Stimulated activated CD4-positive, alpha-beta T cell treated with anti-CD3 and anti-CD28 coated beads, Interleukin-12 subunit alpha, Interleukin-12 subunit beta, amount 100 ng/mL, for 24 hours (primary cell): ENCODE data around the gene CHRD.

Experiments used
- DNase-seq, 2 experiments: peaks; one replicate each; pipeline ENCODE4 v3.0.0-alpha.2; 2020; ENCODE audit warnings: low read depth in 2 of 2

The CHRD gene

GRCh38 chr3:184346480-184347190, 33.2 kb upstream of the CHRD start:
- no peak for DNase-seq

GRCh38 chr3:184347321-184348056, 32.4 kb upstream of the CHRD start:
- no peak for DNase-seq

GRCh38 chr3:184348057-184348382, 31.8 kb upstream of the CHRD start:
- DNase-seq, result no peak

- DNase-seq, result no peak
Observed at GRCh38 chr3:184349563-184350470, 30.0 kb upstream of the CHRD start.

- no peak for DNase-seq
Observed at GRCh38 chr3:184350618-184351017, 29.2 kb upstream of the CHRD start.

- DNase-seq, result no peak
Observed at GRCh38 chr3:184351511-184352148, 28.2 kb upstream of the CHRD start.

- DNase-seq, result no peak
Observed at GRCh38 chr3:184352149-184352785, 27.6 kb upstream of the CHRD start.

GRCh38 chr3:184352897-184353545, 26.8 kb upstream of the CHRD start:
- no peak for DNase-seq

- no peak for DNase-seq
Observed at GRCh38 chr3:184353546-184353941, 26.3 kb upstream of the CHRD start.

- peak in 1 of 2 experiments; percentile 57 for DNase-seq
Observed at GRCh38 chr3:184354121-184354728, 25.6 kb upstream of the CHRD start.

GRCh38 chr3:184354754-184355153, 25.1 kb upstream of the CHRD start:
- no peak for DNase-seq

- DNase-seq, result no peak
Observed at GRCh38 chr3:184355261-184356040, 24.4 kb upstream of the CHRD start.

- no peak for DNase-seq
Observed at GRCh38 chr3:184357248-184358123, 22.4 kb upstream of the CHRD start.

- DNase-seq, result no peak
Observed at GRCh38 chr3:184358124-184358767, 21.6 kb upstream of the CHRD start.

GRCh38 chr3:184358921-184359350, 20.9 kb upstream of the CHRD start:
- no peak for DNase-seq

GRCh38 chr3:184359610-184360009, 20.2 kb upstream of the CHRD start:
- no peak for DNase-seq

GRCh38 chr3:184360070-184360928, 19.6 kb upstream of the CHRD start:
- no peak for DNase-seq
